ENCODE measurements around the gene METTL3.

DNA sequence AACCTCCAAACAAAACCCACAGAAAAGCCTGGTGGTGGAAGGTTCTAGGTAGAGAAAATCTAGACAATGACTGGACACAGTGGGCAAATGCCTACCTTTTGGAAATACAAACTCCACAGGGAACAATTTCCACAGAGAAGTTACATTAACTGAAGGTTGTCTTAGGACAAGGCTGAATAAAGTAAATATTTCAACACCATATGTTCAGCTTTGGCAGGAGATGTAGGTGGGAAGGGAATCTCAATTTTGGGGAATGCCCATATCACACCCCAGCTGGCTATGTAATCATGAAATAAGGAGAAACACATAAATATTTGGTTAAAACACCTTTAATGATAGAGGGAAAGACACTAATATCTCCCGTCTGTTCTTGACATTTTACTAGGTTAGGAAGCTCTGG, 9.6 kb upstream of the METTL3 start:
- TF ChIP-seq POLR2A (IDR thresholded peaks at IDR 0.05; ENCODE audit: low read depth, low read length): no peak
- no peak for TF ChIP-seq TAF1 (IDR thresholded peaks at IDR 0.05; ENCODE audit: borderline replicate concordance, low read depth, low read length)
- no peak for TF ChIP-seq POLR2AphosphoS5 (IDR thresholded peaks at IDR 0.05; ENCODE audit: low read depth, low read length)
